Central memory CD8-positive, alpha-beta T cell (primary cell): ENCODE data around the gene PSMD8.
"Not testable (repeated sequence)": the region's sequence is repeated elsewhere in the genome, so short reads cannot be mapped to it uniquely, and the experiment has no call there.

ENCODE experiments used
- ATAC-seq: fragments of 150-1000 bp; cut with Tn5 transposase; replicated peaks from 2 replicates; pipeline ENCODE4 v1.10.0; 2022; ENCODE audit warnings: mild to moderate bottlenecking, moderate FRiP score, moderate number of reproducible peaks; ENCODE audit not compliant: poor library complexity, severe bottlenecking; ENCODE audit errors: extremely low read depth
- DNase-seq, 2 donors: peaks; one replicate each; pipeline ENCODE4 v3.0.0; 2021; ENCODE audit warnings: low spot score in 2 of 2
- H3K27ac Mint-ChIP-seq: one replicate; pipeline ENCODE4 v1.8.0; 2022; ENCODE audit warnings: low read depth, mild to moderate bottlenecking, moderate library complexity, mixed read lengths
- H3K27me3 Mint-ChIP-seq: one replicate; pipeline ENCODE4 v1.8.0; 2022; ENCODE audit warnings: mixed read lengths
- H3K36me3 Mint-ChIP-seq: one replicate; pipeline ENCODE4 v1.8.0; 2022; ENCODE audit warnings: mild to moderate bottlenecking, moderate library complexity, mixed read lengths; ENCODE audit not compliant: insufficient read depth
- H3K4me1 Mint-ChIP-seq: one replicate; pipeline ENCODE4 v1.8.0; 2022; ENCODE audit warnings: mixed read lengths
- H3K4me3 Mint-ChIP-seq: one replicate; pipeline ENCODE4 v1.8.0; 2022; ENCODE audit warnings: mild to moderate bottlenecking, moderate library complexity, mixed read lengths
- H3K9me3 Mint-ChIP-seq: one replicate; pipeline ENCODE4 v1.8.0; 2022; ENCODE audit warnings: mixed read lengths

Gene PSMD8

DNA sequence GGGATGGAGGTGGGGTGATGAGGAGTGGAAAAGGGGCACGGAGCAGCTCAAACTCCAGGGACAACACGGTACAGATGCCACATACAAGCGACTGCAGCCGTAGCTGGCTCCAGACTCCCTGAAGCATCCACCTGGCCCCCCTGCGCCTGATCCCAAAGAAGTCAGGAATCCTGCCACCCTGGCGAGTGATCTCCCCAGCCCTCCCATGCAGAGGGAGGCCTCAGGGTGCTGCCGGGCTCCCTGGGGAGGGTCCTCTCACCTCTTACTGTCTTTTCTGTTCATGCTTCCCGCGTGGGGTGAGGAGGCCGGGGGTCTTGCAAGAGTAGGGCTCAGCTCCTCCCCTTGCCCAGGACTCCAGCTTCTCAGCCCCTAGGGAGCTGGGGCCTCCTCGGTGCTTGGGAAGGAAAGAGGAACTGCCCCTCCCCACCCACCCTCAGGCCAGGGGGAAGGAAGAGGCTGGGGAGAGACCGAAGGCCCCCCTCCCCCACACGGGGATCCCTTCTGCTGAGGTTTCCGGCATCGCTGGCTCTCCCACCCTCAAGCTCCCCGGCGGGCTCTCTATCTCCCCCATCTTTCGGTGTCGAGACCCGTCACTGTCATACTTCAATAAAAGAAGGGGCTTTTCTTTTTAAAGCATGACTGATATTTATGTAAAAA is 51.6 kb downstream of the PSMD8 start, which contains the start of gene RASGRP4:
RASGRP4 (minus strand) TSS at position 410 of the 657 bp plus-strand sequence; CDS start at position 282, 128 bp downstream.
- Mint-ChIP-seq H3K27ac (no peak within 1 kb of the TSS), H3K4me3 (peak within 1 kb of the TSS; percentile 36), H3K4me1 (peaks cover 10% of the 10 kb centered on the region), H3K27me3 (peaks cover 21% of the 10 kb centered on the region), H3K36me3 (no peaks in the 10 kb centered on the region), H3K9me3 (no peaks in the 10 kb centered on the region)
- no peak for ATAC-seq
- no peak for DNase-seq

DNA sequence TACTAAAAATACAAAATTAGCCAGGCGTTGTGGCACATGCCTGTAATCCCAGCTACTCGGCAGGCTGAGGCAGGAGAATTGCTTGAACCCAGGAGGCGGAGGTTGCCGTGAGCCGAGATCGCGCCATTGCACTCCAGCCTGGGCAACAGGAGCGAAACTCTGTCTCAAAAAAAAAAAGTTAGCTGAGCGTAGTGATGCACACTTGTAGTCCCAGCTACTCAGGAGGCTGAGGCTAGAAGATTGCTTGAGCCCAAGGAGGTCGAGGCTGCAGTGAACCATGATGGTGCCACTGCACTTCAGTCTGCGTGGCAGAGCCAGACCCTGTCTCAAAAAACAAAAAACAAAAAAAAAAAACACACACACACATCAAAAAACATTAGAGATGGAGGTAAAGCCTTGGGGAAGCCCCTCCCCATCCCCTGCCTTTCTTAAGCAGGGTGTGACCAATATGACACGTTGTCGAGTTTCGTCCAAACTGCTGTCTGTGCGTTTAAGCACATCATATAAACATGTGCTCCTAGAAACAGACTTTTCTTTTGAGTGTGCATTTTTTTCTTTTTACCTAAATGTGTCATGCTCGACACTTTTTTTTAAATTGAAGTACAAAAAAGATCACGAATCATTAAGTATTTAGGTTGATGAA is 52.8 kb downstream of the PSMD8 start:
- DNase-seq, H3K27ac Mint-ChIP-seq, H3K4me3 Mint-ChIP-seq, ATAC-seq, H3K4me1 Mint-ChIP-seq, H3K9me3 Mint-ChIP-seq, H3K36me3 Mint-ChIP-seq: not testable (repeated sequence)
- H3K27me3 Mint-ChIP-seq, result peaks cover 21% of the 10 kb centered on the region

DNA sequence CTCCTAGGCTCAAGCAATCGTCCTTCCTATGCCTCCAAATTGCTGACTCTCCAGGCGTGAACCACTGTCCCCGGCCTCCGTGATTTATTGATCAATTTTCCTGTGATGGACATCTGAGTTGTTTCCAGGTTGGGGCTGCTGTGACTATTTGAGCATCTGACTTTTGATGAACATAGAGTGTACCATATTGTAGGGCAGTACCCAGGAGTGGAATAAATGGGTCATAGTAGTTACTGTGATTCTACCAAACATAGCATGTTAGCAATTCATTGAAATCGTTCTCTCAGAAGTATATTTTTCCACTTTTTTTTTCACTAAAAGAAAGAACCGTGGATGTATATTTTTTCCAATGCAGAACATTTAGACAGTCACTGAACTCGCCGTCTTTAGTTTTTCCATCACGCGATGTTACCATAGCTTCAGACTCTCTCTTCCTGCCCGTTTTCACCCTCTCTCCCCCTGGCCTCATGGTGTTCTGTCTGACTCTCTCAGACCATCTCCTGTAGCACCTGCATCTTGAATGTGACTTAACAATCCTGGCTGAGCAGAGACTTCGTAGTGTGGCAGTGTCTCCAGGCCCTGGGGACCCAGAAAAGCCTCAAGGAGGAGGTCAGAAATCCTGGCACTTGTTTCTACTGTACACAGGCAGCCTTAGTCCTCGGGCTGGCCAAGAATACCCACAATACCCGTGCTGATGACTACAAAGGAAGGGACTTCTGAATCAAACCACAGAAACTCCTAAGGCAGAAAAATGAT is 54.9 kb downstream of the PSMD8 start:
- no peak overlapping the region for H3K4me3 Mint-ChIP-seq
- H3K9me3 Mint-ChIP-seq, result no peaks in the 10 kb centered on the region
- H3K27me3 Mint-ChIP-seq, result peaks cover 31% of the 10 kb centered on the region
- no peaks in the 10 kb centered on the region for H3K36me3 Mint-ChIP-seq
- peaks cover 17% of the 10 kb centered on the region for H3K4me1 Mint-ChIP-seq
- DNase-seq (no peak), ATAC-seq (no peak)
- peak overlapping the region; percentile 64 for H3K27ac Mint-ChIP-seq

DNA sequence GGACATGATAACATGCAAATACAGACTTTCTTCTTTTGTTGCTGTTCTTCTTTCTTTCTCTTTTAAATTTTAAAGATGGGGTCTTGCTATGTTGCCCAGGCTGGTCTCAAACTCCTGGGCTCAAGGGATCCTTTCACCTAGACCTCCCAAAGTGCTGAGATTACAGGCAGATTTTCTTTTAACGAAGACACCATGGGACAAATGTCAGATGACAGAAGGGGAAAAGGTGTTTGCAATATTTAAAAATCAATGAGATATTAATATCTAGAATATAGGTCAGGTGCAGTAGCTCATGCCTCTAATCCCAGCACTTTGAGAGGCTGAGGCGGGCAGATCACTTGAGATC is 55.4 kb downstream of the PSMD8 start:
- no peak overlapping the region for H3K27ac Mint-ChIP-seq
- H3K4me1 Mint-ChIP-seq, result peaks cover 21% of the 10 kb centered on the region
- no peak for ATAC-seq
- H3K27me3 Mint-ChIP-seq, result peaks cover 36% of the 10 kb centered on the region
- no peaks in the 10 kb centered on the region for H3K9me3 Mint-ChIP-seq
- no peaks in the 10 kb centered on the region for H3K36me3 Mint-ChIP-seq
- no peak overlapping the region for H3K4me3 Mint-ChIP-seq
- DNase-seq, result no peak

GRCh38 chr19:38430931-38431330 is 56.6 kb downstream of the PSMD8 start:
- ATAC-seq (no peak), DNase-seq (no peak)
- Mint-ChIP-seq H3K4me1 (peaks cover 16% of the 10 kb centered on the region), H3K4me3 (no peak overlapping the region), H3K27ac (no peak overlapping the region), H3K27me3 (peaks cover 42% of the 10 kb centered on the region), H3K36me3 (no peaks in the 10 kb centered on the region), H3K9me3 (no peaks in the 10 kb centered on the region)

GRCh38 chr19:38433268-38433733 is 58.9 kb downstream of the PSMD8 start, which contains the start of gene RYR1:
Gene RYR1 (plus strand): TSS chr19:38433691. CDS start chr19:38433830, 139 bp downstream.
- ATAC-seq (no peak), DNase-seq (no peak)
- H3K4me1 Mint-ChIP-seq, result peaks cover 11% of the 10 kb centered on the region
- no peak within 1 kb of the TSS for H3K27ac Mint-ChIP-seq
- peak within 1 kb of the TSS; percentile 26 for H3K4me3 Mint-ChIP-seq
- no peaks in the 10 kb centered on the region for H3K36me3 Mint-ChIP-seq
- peaks cover 55% of the 10 kb centered on the region for H3K27me3 Mint-ChIP-seq
- H3K9me3 Mint-ChIP-seq, result no peaks in the 10 kb centered on the region
